Astrocyte (in vitro differentiated cells and primary cell): Measurements from ENCODE around the gene SGCD.

Source experiments
- EZH2 ChIP-seq: IDR thresholded peaks from 2 replicates; pipeline ENCODE4 v1.6.1; 2012; ENCODE audit warnings: mild to moderate bottlenecking, low read length, inconsistent platforms; ENCODE audit not compliant: insufficient read depth
- TF ChIP-seq, protein P1 (sequence below): IDR thresholded peaks from 2 replicates; pipeline ENCODE4 v1.5.1; 2011; ENCODE audit warnings: low read depth, mild to moderate bottlenecking, inconsistent platforms, low read length, moderate library complexity; ENCODE audit not compliant: insufficient read depth

DNA sequence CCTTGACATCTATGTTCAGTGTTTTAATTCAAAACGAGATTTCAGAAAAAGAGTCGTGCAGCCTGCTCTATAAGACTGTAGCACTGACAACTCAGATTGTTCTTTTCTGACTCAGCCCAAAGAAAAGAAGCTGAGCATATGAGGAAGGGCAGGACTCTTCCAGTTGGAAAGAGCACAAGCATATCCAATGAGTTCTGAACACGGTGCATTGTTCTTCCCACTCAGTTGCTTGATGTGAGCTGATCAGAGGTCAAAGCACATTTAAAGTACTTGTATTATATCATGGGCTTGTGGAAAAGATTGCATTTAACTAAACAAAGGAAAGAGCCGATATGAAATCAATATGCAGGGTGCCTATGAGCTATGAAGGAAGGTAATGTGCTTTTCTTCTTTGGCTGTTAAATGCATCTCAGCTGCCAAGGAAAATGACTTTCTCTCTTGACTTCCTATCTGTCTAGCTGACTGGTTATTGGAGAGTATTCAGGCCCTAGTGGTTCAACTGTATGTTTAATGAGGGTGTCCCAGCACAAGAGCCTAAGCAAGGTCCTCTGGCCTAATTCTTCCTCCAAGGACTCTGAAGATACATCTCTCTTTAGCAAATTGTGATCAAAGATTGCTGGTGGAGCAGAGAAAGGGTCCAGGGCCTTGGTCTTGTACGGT lies 296.5 kb downstream of the SGCD start:
- TF ChIP-seq, protein P1, sequence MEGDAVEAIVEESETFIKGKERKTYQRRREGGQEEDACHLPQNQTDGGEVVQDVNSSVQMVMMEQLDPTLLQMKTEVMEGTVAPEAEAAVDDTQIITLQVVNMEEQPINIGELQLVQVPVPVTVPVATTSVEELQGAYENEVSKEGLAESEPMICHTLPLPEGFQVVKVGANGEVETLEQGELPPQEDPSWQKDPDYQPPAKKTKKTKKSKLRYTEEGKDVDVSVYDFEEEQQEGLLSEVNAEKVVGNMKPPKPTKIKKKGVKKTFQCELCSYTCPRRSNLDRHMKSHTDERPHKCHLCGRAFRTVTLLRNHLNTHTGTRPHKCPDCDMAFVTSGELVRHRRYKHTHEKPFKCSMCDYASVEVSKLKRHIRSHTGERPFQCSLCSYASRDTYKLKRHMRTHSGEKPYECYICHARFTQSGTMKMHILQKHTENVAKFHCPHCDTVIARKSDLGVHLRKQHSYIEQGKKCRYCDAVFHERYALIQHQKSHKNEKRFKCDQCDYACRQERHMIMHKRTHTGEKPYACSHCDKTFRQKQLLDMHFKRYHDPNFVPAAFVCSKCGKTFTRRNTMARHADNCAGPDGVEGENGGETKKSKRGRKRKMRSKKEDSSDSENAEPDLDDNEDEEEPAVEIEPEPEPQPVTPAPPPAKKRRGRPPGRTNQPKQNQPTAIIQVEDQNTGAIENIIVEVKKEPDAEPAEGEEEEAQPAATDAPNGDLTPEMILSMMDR: no peak
- no peak for TF ChIP-seq EZH2
